OCI-LY3 (cell line): ENCODE data around the gene RALY.

Source experiments
- CTCF ChIP-seq: fragments of 200-600, 300-600 bp; sonication (generic); IDR thresholded peaks from 2 replicates; pipeline ENCODE4 v1.5.1; 2014; ENCODE audit warnings: antibody characterized with exemption, low read length, low read depth
- EZH2phosphoT487 ChIP-seq: fragments of 200-600 bp; shearing (Covaris generic); IDR thresholded peaks from 2 replicates; pipeline ENCODE4 v1.6.1; 2018; ENCODE audit warnings: antibody characterized with exemption, mixed run types, low read depth

- TF ChIP-seq CTCF (no peak), EZH2phosphoT487 (no peak)
Observed at GRCh38 chr20:33977535-33977934, 16.2 kb upstream of the RALY start.
